ENCODE results near the gene FLT3LG.

GRCh38 chr19:49440439-49441209 lies 33.4 kb upstream of the FLT3LG start:
- TF ChIP-seq POLR2A (IDR thresholded peaks at IDR 0.05) (no peak), CTCF (IDR thresholded peaks at IDR 0.05) (no peak)
